Measurements from ENCODE around the gene PROM2. TPM values are rescaled to one million over a fixed set of nuclear protein-coding genes. Genes with fewer than 3 reads are reported as not detected.

The PROM2 gene
- total and polyA plus RNA-seq, 7 experiments from 2014 or later, result 0.24 to 1.2 (median 0.57) TPM; not detected in 2

- H3K27me3 Mint-ChIP-seq, result peaks cover 0 to 18% (median 0%) of the 10 kb centered on the region in 5 donors
- DNase-seq, result no peak
- H3K27ac Mint-ChIP-seq, result no peak overlapping the region
- Histone ChIP-seq H3K27me3 (ENCODE audit: control insufficient read depth in 2 of 2, insufficient read depth in 2 of 2, low read length in 2 of 2) (no peaks in the 10 kb centered on the region), H3K4me1 (ENCODE audit: control insufficient read depth in 2 of 2, insufficient read depth in 2 of 2, low read length in 2 of 2) (no peaks in the 10 kb centered on the region), H3K27ac (ENCODE audit: low read depth, low read length) (no peak overlapping the region), H3K36me3 (ENCODE audit: control insufficient read depth in 2 of 3, insufficient read depth in 3 of 3, low read length in 3 of 3) (no peaks in the 10 kb centered on the region), H3K4me3 (ENCODE audit: low read length) (no peak overlapping the region), H3K9me3 (ENCODE audit: control insufficient read depth in 2 of 3, low read length in 3 of 3) (no peaks in the 10 kb centered on the region)
- intact Hi-C loops (cut with micrococcal nuclease), result no loop called here
- H3K4me1 Mint-ChIP-seq, result peaks cover 0 to 8% (median 0%) of the 10 kb centered on the region in 7 donors
- ATAC-seq, result no peak
- CTCF ChIA-PET, result no interaction called here
- no peak overlapping the region for H3K4me3 Mint-ChIP-seq
- POLR2A ChIA-PET, result no interaction called here
- H3K9me3 Mint-ChIP-seq, result no peaks in the 10 kb centered on the region
- no peaks in the 10 kb centered on the region for H3K36me3 Mint-ChIP-seq
Observed at GRCh38 chr2:95299961-95300360, 25.7 kb downstream of the PROM2 start.

- CTCF ChIA-PET, result no interaction called here
- H3K4me3 Mint-ChIP-seq, result no peak overlapping the region
Observed at GRCh38 chr2:95300450-95300849, 26.2 kb downstream of the PROM2 start.

GRCh38 chr2:95301186-95301585 is 26.9 kb downstream of the PROM2 start:
- CTCF ChIA-PET, result interaction anchor here (0.8 kb wide), 1 partner anchor 30 kb away, joined by 3 read pairs; no protein-coding TSS in a partner anchor

More at GRCh38 chr2:95300450-95300849, 26.2 kb downstream of the PROM2 start:
- Histone ChIP-seq H3K27ac (ENCODE audit: low read depth, low read length) (no peak overlapping the region), H3K4me1 (ENCODE audit: control insufficient read depth in 2 of 2, insufficient read depth in 2 of 2, low read length in 2 of 2) (no peaks in the 10 kb centered on the region), H3K4me3 (ENCODE audit: low read length) (no peak overlapping the region), H3K9me3 (ENCODE audit: control insufficient read depth in 2 of 3, low read length in 3 of 3) (no peaks in the 10 kb centered on the region), H3K36me3 (ENCODE audit: control insufficient read depth in 2 of 3, insufficient read depth in 3 of 3, low read length in 3 of 3) (no peaks in the 10 kb centered on the region), H3K27me3 (ENCODE audit: control insufficient read depth in 2 of 2, insufficient read depth in 2 of 2, low read length in 2 of 2) (no peaks in the 10 kb centered on the region)
- POLR2A ChIA-PET, result no interaction called here
- Mint-ChIP-seq H3K9me3 (no peaks in the 10 kb centered on the region), H3K27me3 (peaks cover 0 to 18% (median 0%) of the 10 kb centered on the region in 5 donors), H3K27ac (no peak overlapping the region), H3K4me1 (peaks cover 0 to 8% (median 0%) of the 10 kb centered on the region in 7 donors), H3K36me3 (no peaks in the 10 kb centered on the region)
- no peak for ATAC-seq
- intact Hi-C loops (cut with micrococcal nuclease), result no loop called here
- DNase-seq, result no peak

GRCh38 chr2:95301876-95302641 is 27.8 kb downstream of the PROM2 start:
- DNase-seq (no peak), ATAC-seq (no peak)
- Mint-ChIP-seq H3K4me1 (peaks cover 0 to 2% (median 0%) of the 10 kb centered on the region in 7 donors), H3K27ac (no peak overlapping the region), H3K9me3 (no peaks in the 10 kb centered on the region), H3K4me3 (no peak overlapping the region), H3K36me3 (no peaks in the 10 kb centered on the region), H3K27me3 (peaks cover 0 to 5% (median 0%) of the 10 kb centered on the region in 5 donors)
- intact Hi-C loops (cut with micrococcal nuclease), result no loop called here
- H3K4me1 ChIP-seq (ENCODE audit: control insufficient read depth in 2 of 2, insufficient read depth in 2 of 2, low read length in 2 of 2), result no peaks in the 10 kb centered on the region
- POLR2A ChIA-PET, result no interaction called here
- H3K27me3 ChIP-seq (ENCODE audit: control insufficient read depth in 2 of 2, insufficient read depth in 2 of 2, low read length in 2 of 2), result no peaks in the 10 kb centered on the region
- CTCF ChIA-PET, result interaction anchor here (0.8 kb wide), 1 partner anchor 29 kb away, joined by 3 read pairs; no protein-coding TSS in a partner anchor
- no peaks in the 10 kb centered on the region for H3K36me3 ChIP-seq (ENCODE audit: control insufficient read depth in 2 of 3, insufficient read depth in 3 of 3, low read length in 3 of 3)
- no peaks in the 10 kb centered on the region for H3K9me3 ChIP-seq (ENCODE audit: control insufficient read depth in 2 of 3, low read length in 3 of 3)
- no peak overlapping the region for H3K27ac ChIP-seq (ENCODE audit: low read depth, low read length)
- no peak overlapping the region for H3K4me3 ChIP-seq (ENCODE audit: low read length)

More at GRCh38 chr2:95301186-95301585, 26.9 kb downstream of the PROM2 start:
- H3K4me3 Mint-ChIP-seq, result no peak overlapping the region
- Histone ChIP-seq H3K4me1 (ENCODE audit: control insufficient read depth in 2 of 2, insufficient read depth in 2 of 2, low read length in 2 of 2) (no peaks in the 10 kb centered on the region), H3K4me3 (ENCODE audit: low read length) (no peak overlapping the region), H3K36me3 (ENCODE audit: control insufficient read depth in 2 of 3, insufficient read depth in 3 of 3, low read length in 3 of 3) (no peaks in the 10 kb centered on the region), H3K27ac (ENCODE audit: low read depth, low read length) (no peak overlapping the region), H3K9me3 (ENCODE audit: control insufficient read depth in 2 of 3, low read length in 3 of 3) (no peaks in the 10 kb centered on the region), H3K27me3 (ENCODE audit: control insufficient read depth in 2 of 2, insufficient read depth in 2 of 2, low read length in 2 of 2) (no peaks in the 10 kb centered on the region)
- no peaks in the 10 kb centered on the region for H3K9me3 Mint-ChIP-seq
- ATAC-seq (no peak), DNase-seq (no peak)
- peaks cover 0 to 14% (median 0%) of the 10 kb centered on the region in 5 donors for H3K27me3 Mint-ChIP-seq
- H3K4me1 Mint-ChIP-seq, result peaks cover 0 to 8% (median 0%) of the 10 kb centered on the region in 7 donors
- H3K27ac Mint-ChIP-seq, result no peak overlapping the region
- intact Hi-C loops (cut with micrococcal nuclease), result no loop called here
- H3K36me3 Mint-ChIP-seq, result no peaks in the 10 kb centered on the region
- POLR2A ChIA-PET, result no interaction called here

GRCh38 chr2:95303191-95303919 is 29.1 kb downstream of the PROM2 start:
- CTCF ChIA-PET, result no interaction called here
- Histone ChIP-seq H3K9me3 (ENCODE audit: control insufficient read depth in 2 of 3, low read length in 3 of 3) (no peaks in the 10 kb centered on the region), H3K36me3 (ENCODE audit: control insufficient read depth in 2 of 3, insufficient read depth in 3 of 3, low read length in 3 of 3) (no peaks in the 10 kb centered on the region), H3K4me3 (ENCODE audit: low read length) (no peak overlapping the region), H3K27ac (ENCODE audit: low read depth, low read length) (no peak overlapping the region), H3K4me1 (ENCODE audit: control insufficient read depth in 2 of 2, insufficient read depth in 2 of 2, low read length in 2 of 2) (no peaks in the 10 kb centered on the region), H3K27me3 (ENCODE audit: control insufficient read depth in 2 of 2, insufficient read depth in 2 of 2, low read length in 2 of 2) (no peaks in the 10 kb centered on the region)
- no peak for DNase-seq
- Mint-ChIP-seq H3K27ac (no peak overlapping the region), H3K4me1 (no peaks in the 10 kb centered on the region), H3K4me3 (no peak overlapping the region), H3K9me3 (no peaks in the 10 kb centered on the region), H3K27me3 (peaks cover 0 to 3% (median 0%) of the 10 kb centered on the region in 5 donors), H3K36me3 (no peaks in the 10 kb centered on the region)
- ATAC-seq, result no peak
- POLR2A ChIA-PET, result no interaction called here
- intact Hi-C loops (cut with micrococcal nuclease), result no loop called here

GRCh38 chr2:95305380-95306061 is 31.3 kb downstream of the PROM2 start:
- H3K4me3 Mint-ChIP-seq, result no peak overlapping the region
- no peaks in the 10 kb centered on the region for H3K4me1 Mint-ChIP-seq

More at GRCh38 chr2:95305380-95306061, 31.3 kb downstream of the PROM2 start:
- ChIA-PET CTCF (no interaction called here), POLR2A (no interaction called here)
- Histone ChIP-seq H3K4me1 (ENCODE audit: control insufficient read depth in 2 of 2, insufficient read depth in 2 of 2, low read length in 2 of 2) (no peaks in the 10 kb centered on the region), H3K27ac (ENCODE audit: low read depth, low read length) (no peak overlapping the region), H3K4me3 (ENCODE audit: low read length) (no peak overlapping the region), H3K36me3 (ENCODE audit: control insufficient read depth in 2 of 3, insufficient read depth in 3 of 3, low read length in 3 of 3) (no peaks in the 10 kb centered on the region), H3K9me3 (ENCODE audit: control insufficient read depth in 2 of 3, low read length in 3 of 3) (no peaks in the 10 kb centered on the region), H3K27me3 (ENCODE audit: control insufficient read depth in 2 of 2, insufficient read depth in 2 of 2, low read length in 2 of 2) (no peaks in the 10 kb centered on the region)
- intact Hi-C loops (cut with micrococcal nuclease), result no loop called here
- H3K27ac Mint-ChIP-seq, result no peak overlapping the region
- H3K9me3 Mint-ChIP-seq, result no peaks in the 10 kb centered on the region
- H3K27me3 Mint-ChIP-seq, result no peaks in the 10 kb centered on the region
- DNase-seq (no peak), ATAC-seq (no peak)
- H3K36me3 Mint-ChIP-seq, result no peaks in the 10 kb centered on the region

Measured in naive thymus-derived CD4-positive, alpha-beta T cell (primary cell).